GM23248 (cell line): ENCODE measurements around the gene AP4S1.

ENCODE experiments used
- EZH2 ChIP-seq: fragments of 200-600 bp; sonication (generic); IDR thresholded peaks from 2 replicates; pipeline ENCODE4 v1.6.1; 2018; ENCODE audit warnings: antibody characterized with exemption, mild to moderate bottlenecking; ENCODE audit not compliant: insufficient read depth, poor library complexity, severe bottlenecking
- EZH2phosphoT487 ChIP-seq: fragments of 200-600 bp; sonication (generic); IDR thresholded peaks from 2 replicates; pipeline ENCODE4 v1.6.1; 2018; ENCODE audit warnings: antibody characterized with exemption, moderate library complexity, mild to moderate bottlenecking, low read depth; ENCODE audit not compliant: insufficient read depth

- TF ChIP-seq EZH2 (no peak), EZH2phosphoT487 (no peak)
Observed at GRCh38 chr14:31006703-31007102, 18.7 kb upstream of the AP4S1 start.
